ENCODE data around the gene ACMSD. TPM values are rescaled to one million over a fixed set of nuclear protein-coding genes. Genes with fewer than 3 reads are reported as not detected.

ACMSD gene
- total and polyA plus RNA-seq, 9 of the 15 experiments (the other 6 are each of a cell fraction or from before 2014, with no cell fraction given), result not detected

GRCh38 chr2:134869946-134870736 is 31.7 kb downstream of the ACMSD start:
- ChIA-PET POLR2A (interaction anchor here (0.6 kb wide), 1 partner anchor 171 kb away, joined by 3 read pairs; no protein-coding TSS in a partner anchor), CTCF (ENCODE audit: low intra/inter-chr PET ratio) (no interaction called here)
- no peak for FAIRE-seq
- H3K9ac ChIP-seq (ENCODE audit: insufficient read depth in 1 of 2, low read depth in 2 of 2, low read length in 2 of 2), result no peak overlapping the region
- no peak overlapping the region for H3K4me3 ChIP-seq
- H3K27me3 ChIP-seq (ENCODE audit: control insufficient read depth in 2 of 2, insufficient read depth in 2 of 2, low read length in 2 of 2), result peaks cover 0 to 3% of the 10 kb centered on the region in 2 experiments; a peak in 1 of 5 replicates
- intact Hi-C loops (cut with micrococcal nuclease), result no loop called here
- H3K27ac ChIP-seq (ENCODE audit: extremely low read depth, low read depth, low read length), result no peak overlapping the region
- WGBS (ENCODE audit: insufficient coverage, low coverage, missing lambda C conversion rate), result under 1% methylated on average over 7 of the region's 8 CpGs
- no peak for ATAC-seq
- no peak for DNase-seq (ENCODE audit: extremely low read depth in 1 of 4, low spot score in 3 of 4)
- no peak overlapping the region for H2AFZ ChIP-seq (ENCODE audit: low read depth, low read length)
- H3K4me2 ChIP-seq (ENCODE audit: insufficient read depth, low read length), result no peak overlapping the region
- H3K79me2 ChIP-seq (ENCODE audit: control insufficient read depth, insufficient read depth, low read length), result no peaks in the 10 kb centered on the region
- H3K4me1 ChIP-seq (replicated peaks in 1 of 2; ENCODE audit: control insufficient read depth in 2 of 2, insufficient read depth in 2 of 2, low read length in 2 of 2), result no peaks in the 10 kb centered on the region
- no TSS peak for BruUV-seq (replicated peaks)
- H3K9me3 ChIP-seq (replicated peaks; ENCODE audit: control insufficient read depth, insufficient read depth, low read depth, low read length), result no peaks in the 10 kb centered on the region
- no peak for TF ChIP-seq SMARCA4 (IDR thresholded peaks at IDR 0.05)
- in situ Hi-C loops (cut with MboI), result no loop called here
- no peaks in the 10 kb centered on the region for H3K9me1 ChIP-seq (ENCODE audit: control insufficient read depth, insufficient read depth, low read length)
- no peaks in the 10 kb centered on the region for H3K36me3 ChIP-seq (ENCODE audit: control insufficient read depth, insufficient read depth, low read length)
- H4K20me1 ChIP-seq (replicated peaks; ENCODE audit: control insufficient read depth, insufficient read depth, low read length), result no peaks in the 10 kb centered on the region

- FAIRE-seq (no peak), DNase-seq (ENCODE audit: extremely low read depth in 1 of 4, low spot score in 3 of 4) (no peak), ATAC-seq (no peak)
- Histone ChIP-seq H3K9me1 (ENCODE audit: control insufficient read depth, insufficient read depth, low read length) (no peaks in the 10 kb centered on the region), H2AFZ (ENCODE audit: low read depth, low read length) (no peak overlapping the region), H3K4me1 (replicated peaks in 1 of 2; ENCODE audit: control insufficient read depth in 2 of 2, insufficient read depth in 2 of 2, low read length in 2 of 2) (no peaks in the 10 kb centered on the region), H3K27ac (ENCODE audit: extremely low read depth, low read depth, low read length) (no peak overlapping the region), H3K27me3 (ENCODE audit: control insufficient read depth in 2 of 2, insufficient read depth in 2 of 2, low read length in 2 of 2) (peaks cover 0 to 3% of the 10 kb centered on the region in 2 experiments; a peak in 1 of 5 replicates), H3K79me2 (ENCODE audit: control insufficient read depth, insufficient read depth, low read length) (no peaks in the 10 kb centered on the region), H3K9ac (ENCODE audit: insufficient read depth in 1 of 2, low read depth in 2 of 2, low read length in 2 of 2) (no peak overlapping the region), H4K20me1 (replicated peaks; ENCODE audit: control insufficient read depth, insufficient read depth, low read length) (no peaks in the 10 kb centered on the region), H3K36me3 (ENCODE audit: control insufficient read depth, insufficient read depth, low read length) (no peaks in the 10 kb centered on the region), H3K4me2 (ENCODE audit: insufficient read depth, low read length) (no peak overlapping the region), H3K9me3 (replicated peaks; ENCODE audit: control insufficient read depth, insufficient read depth, low read depth, low read length) (no peaks in the 10 kb centered on the region), H3K4me3 (no peak overlapping the region)
- 0% methylated on average over 2 of the region's 2 CpGs for whole genome bisulfite sequencing (ENCODE audit: insufficient coverage, low coverage, missing lambda C conversion rate)
- POLR2A ChIA-PET, result no interaction called here
- in situ Hi-C loops (cut with MboI) (no loop called here), intact Hi-C loops (cut with micrococcal nuclease) (no loop called here)
- CTCF ChIA-PET (ENCODE audit: low intra/inter-chr PET ratio), result no interaction called here
- BruUV-seq (replicated peaks), result no TSS peak
- TF ChIP-seq CTCFL (IDR thresholded peaks at IDR 0.05; ENCODE audit: borderline replicate concordance, insufficient read depth, low read depth, low read length, poor library complexity, severe bottlenecking), result no peak
- TF ChIP-seq PBX2 (CRISPR knock-in tag; IDR thresholded peaks at IDR 0.05; ENCODE audit: low read depth), result no peak
- no peak for TF ChIP-seq PBX2 (tag; conservative IDR thresholded peaks at IDR 0.05; ENCODE audit: low read depth)
- TF ChIP-seq HDGF (IDR thresholded peaks at IDR 0.05), result no peak
- TF ChIP-seq SRSF9 (IDR thresholded peaks at IDR 0.05; ENCODE audit: borderline replicate concordance, low read depth, low read length), result no peak
- no peak for TF ChIP-seq KDM4B (IDR thresholded peaks at IDR 0.05; ENCODE audit: borderline replicate concordance in 2 of 2, low read depth in 1 of 2)
- TF ChIP-seq HNRNPK (IDR thresholded peaks at IDR 0.05; ENCODE audit: low read depth, low read length, poor library complexity, severe bottlenecking), result no peak
- TF ChIP-seq FOXA3 (CRISPR knock-in tag; conservative IDR thresholded peaks at IDR 0.05 in 1 of 2, IDR thresholded peaks at IDR 0.05 in 1 of 2), result no peak
Measured at GRCh38 chr2:134873152-134873551, 34.7 kb downstream of the ACMSD start.
